H1 (cell line): ENCODE results near the gene BOD1L2. TPM values are rescaled to one million over a fixed set of nuclear protein-coding genes. Genes with fewer than 3 reads are reported as not detected.

Experiments
- CTCF ChIA-PET: fragments of 300-600 bp; sonication (Branson Sonifier 250); formaldehyde crosslinking; loops from one replicate; lab custom pipeline; 2021; ENCODE audit not compliant: partially characterized antibody; lab: Charles Lee
- POLR2A ChIA-PET: fragments of 300-600 bp; sonication (Branson Sonifier 250); formaldehyde crosslinking; loops from one replicate; lab custom pipeline; 2021; ENCODE audit warnings: inconsistent platforms; ENCODE audit not compliant: partially characterized antibody; lab: Charles Lee
- DNase-seq, 2 experiments: peaks; one replicate each; pipeline versions ENCODE4 v3.0.0 to v3.0.0-alpha.2; 2010 to 2022; ENCODE audit warnings: low spot score in 2 of 2, low read depth in 1 of 2, mixed read lengths in 1 of 2
- FAIRE-seq: peaks from 2 replicates; lab custom pipeline; 2011; peaks lifted over from hg19 to GRCh38; lab: Jason Lieb, UNC
- H2AFZ ChIP-seq: 2 replicates; pipeline ENCODE4 v1.8.1; 2012; ENCODE audit warnings: low read length, inconsistent platforms
- H2AK5ac ChIP-seq: 2 replicates; pipeline ENCODE4 v1.6.1; 2013; ENCODE audit warnings: low read depth, low read length
- H2BK120ac ChIP-seq: replicated peaks from 2 replicates; pipeline ENCODE3; 2013; ENCODE audit warnings: low read depth, low read length, inconsistent platforms
- H2BK12ac ChIP-seq: 2 replicates; pipeline ENCODE4 v1.6.1; 2013; ENCODE audit warnings: low read depth, low read length
- H2BK15ac ChIP-seq: 2 replicates; pipeline ENCODE4 v1.6.1; 2013; ENCODE audit warnings: low read length
- H2BK20ac ChIP-seq: 2 replicates; pipeline ENCODE4 v1.6.1; 2013; ENCODE audit warnings: low read length
- H2BK5ac ChIP-seq: 2 replicates; pipeline ENCODE4 v1.6.1; 2013; ENCODE audit warnings: low read depth, low read length
- H3K14ac ChIP-seq: 2 replicates; pipeline ENCODE4 v1.6.1; 2013; ENCODE audit warnings: inconsistent platforms; ENCODE audit not compliant: insufficient read length
- H3K18ac ChIP-seq: 2 replicates; pipeline ENCODE4 v1.6.1; 2013; ENCODE audit warnings: low read length; ENCODE audit errors: extremely low read depth
- H3K23ac ChIP-seq: 2 replicates; pipeline ENCODE4 v1.6.1; 2013; ENCODE audit warnings: inconsistent platforms; ENCODE audit not compliant: insufficient read length
- H3K23me2 ChIP-seq: 2 replicates; pipeline ENCODE4 v1.6.1; 2013; ENCODE audit warnings: low read depth, low read length
- H3K27ac ChIP-seq: 2 replicates; pipeline ENCODE4 v1.6.1; 2011; ENCODE audit warnings: low read depth, low read length, inconsistent platforms
- H3K27me3 ChIP-seq, 4 experiments: replicated peaks in 1 of 4; 1 replicate in 1 of 4; 2 replicates in 3 of 4; pipeline versions ENCODE4 v1.6.1 to v1.8.1; 2011 to 2013; ENCODE audit warnings: low read length in 3 of 4, mild to moderate bottlenecking in 3 of 4, inconsistent platforms in 2 of 4, mixed read lengths in 2 of 4, moderate library complexity in 1 of 4; ENCODE audit not compliant: control insufficient read depth in 3 of 4, insufficient read depth in 3 of 4; ENCODE audit errors: extremely low read depth in 1 of 4
- H3K36me3 ChIP-seq, 4 experiments: 2 replicates each; pipeline versions ENCODE4 v1.6.1 to v1.8.1; 2011 to 2013; ENCODE audit warnings: mild to moderate bottlenecking in 4 of 4, low read length in 3 of 4, moderate library complexity in 2 of 4, control low read depth in 1 of 4, inconsistent platforms in 1 of 4; ENCODE audit not compliant: insufficient read depth in 4 of 4, control insufficient read depth in 2 of 4
- H3K4ac ChIP-seq: replicated peaks from 2 replicates; pipeline ENCODE3; 2013; ENCODE audit warnings: low read length, low read depth, mixed read lengths, inconsistent platforms; ENCODE audit not compliant: insufficient read length
- H3K4me1 ChIP-seq, 4 experiments: replicated peaks in 1 of 4; 1 replicate in 1 of 4; 2 replicates in 3 of 4; pipeline versions ENCODE4 v1.6.1 to v1.8.1; 2011 to 2013; ENCODE audit warnings: low read length in 3 of 4, inconsistent platforms in 2 of 4, mixed read lengths in 1 of 4; ENCODE audit not compliant: insufficient read depth in 4 of 4, control insufficient read depth in 3 of 4
- H3K4me2 ChIP-seq, 2 experiments: 2 replicates each; pipeline versions ENCODE4 v1.6.1 to v1.8.1; 2011 to 2013; ENCODE audit warnings: low read depth in 2 of 2, low read length in 2 of 2, control low read depth in 1 of 2, inconsistent platforms in 1 of 2, mild to moderate bottlenecking in 1 of 2; ENCODE audit not compliant: insufficient read depth in 1 of 2
- H3K4me3 ChIP-seq, 4 experiments: fragments of 200-600, 300-600 bp in 1 of 4; sonication (generic), shearing (Covaris generic), sonication (Bioruptor Twin) in 1 of 4; 2 replicates each; pipeline versions ENCODE4 v1.5.1 to v1.8.1; 2011 to 2016; ENCODE audit warnings: low read length in 4 of 4, low read depth in 3 of 4, control low read depth in 2 of 4, inconsistent platforms in 2 of 4, mild to moderate bottlenecking in 2 of 4, mixed read lengths in 1 of 4, moderate library complexity in 1 of 4; ENCODE audit not compliant: insufficient read depth in 2 of 4; ENCODE audit errors: extremely low read depth in 1 of 4
- H3K56ac ChIP-seq: replicated peaks from 2 replicates; pipeline ENCODE3; 2013; ENCODE audit warnings: low read depth, mild to moderate bottlenecking, mixed read lengths, low read length, inconsistent platforms; ENCODE audit not compliant: insufficient read length
- H3K79me1 ChIP-seq: 2 replicates; pipeline ENCODE4 v1.6.1; 2013; ENCODE audit warnings: low read depth, low read length, control low read depth
- H3K79me2 ChIP-seq, 2 experiments: 2 replicates each; pipeline versions ENCODE4 v1.6.1 to v1.8.1; 2012 to 2013; ENCODE audit warnings: low read length in 2 of 2, mild to moderate bottlenecking in 2 of 2, inconsistent platforms in 1 of 2; ENCODE audit not compliant: insufficient read depth in 2 of 2, control insufficient read depth in 1 of 2
- H3K9ac ChIP-seq, 4 experiments: replicated peaks in 1 of 4; 1 replicate in 1 of 4; 2 replicates in 3 of 4; pipeline versions ENCODE4 v1.6.1 to v1.8.1; 2011 to 2013; ENCODE audit warnings: low read depth in 3 of 4, low read length in 3 of 4, control low read depth in 2 of 4, mild to moderate bottlenecking in 2 of 4, moderate library complexity in 2 of 4, inconsistent platforms in 1 of 4; ENCODE audit errors: extremely low read depth in 1 of 4
- H3K9me3 ChIP-seq, 2 experiments: 2 replicates each; pipeline versions ENCODE4 v1.6.1 to v1.8.1; 2012 to 2013; ENCODE audit warnings: mild to moderate bottlenecking in 2 of 2, moderate library complexity in 2 of 2, control low read depth in 1 of 2, inconsistent platforms in 1 of 2, low read depth in 1 of 2, low read length in 1 of 2, mixed read lengths in 1 of 2; ENCODE audit not compliant: insufficient read depth in 2 of 2
- H4K20me1 ChIP-seq, 2 experiments: replicated peaks in 1 of 2; 2 replicates each; pipeline versions ENCODE3 to v1.8.1; 2011 to 2013; ENCODE audit warnings: inconsistent platforms in 2 of 2, low read length in 2 of 2, mild to moderate bottlenecking in 1 of 2; ENCODE audit not compliant: insufficient read depth in 2 of 2, control insufficient read depth in 1 of 2
- H4K5ac ChIP-seq: 2 replicates; pipeline ENCODE4 v1.6.1; 2013; ENCODE audit warnings: low read length, low read depth, mixed read lengths, inconsistent platforms; ENCODE audit not compliant: insufficient read length
- H4K8ac ChIP-seq: 2 replicates; pipeline ENCODE4 v1.8.0; 2013; ENCODE audit warnings: mild to moderate bottlenecking, moderate library complexity, low read length, inconsistent platforms; ENCODE audit not compliant: insufficient read depth; ENCODE audit errors: extremely low read depth
- H4K91ac ChIP-seq: replicated peaks from 2 replicates; pipeline ENCODE3; 2013; ENCODE audit warnings: low read length, mixed read lengths, inconsistent platforms; ENCODE audit not compliant: insufficient read length
- BCL11A ChIP-seq, 2 experiments: IDR thresholded peaks; one replicate each; pipeline ENCODE4 v1.6.1; 2011; ENCODE audit warnings: low read depth in 2 of 2, low read length in 2 of 2, mild to moderate bottlenecking in 2 of 2
- BRCA1 ChIP-seq: IDR thresholded peaks from 2 replicates; pipeline ENCODE4 v1.6.1; 2012; ENCODE audit warnings: low read depth, low read length, improper control_type of control experiment
- CREB1 ChIP-seq: IDR thresholded peaks from 2 replicates; pipeline ENCODE4 v1.6.1; 2012; ENCODE audit warnings: inconsistent platforms
- EGR1 ChIP-seq: IDR thresholded peaks from 2 replicates; pipeline ENCODE4 v1.6.1; 2011; ENCODE audit warnings: low read depth, low read length, borderline replicate concordance
- EP300 ChIP-seq, 2 experiments: IDR thresholded peaks; 1 replicate in 1 of 2; 2 replicates in 1 of 2; pipeline ENCODE4 v1.6.1; 2011 to 2012; ENCODE audit warnings: low read depth in 2 of 2, low read length in 2 of 2, mild to moderate bottlenecking in 2 of 2, borderline replicate concordance in 1 of 2, inconsistent platforms in 1 of 2, moderate library complexity in 1 of 2
- FOSL1 ChIP-seq: IDR thresholded peaks from 2 replicates; pipeline ENCODE4 v1.6.1; 2011; ENCODE audit warnings: mild to moderate bottlenecking, low read depth, low read length, moderate library complexity; ENCODE audit not compliant: insufficient read depth
- HDAC6 ChIP-seq: IDR thresholded peaks from one replicate; pipeline ENCODE4 v1.7.1; 2012; ENCODE audit warnings: low read depth, mild to moderate bottlenecking, inconsistent platforms, low read length, moderate library complexity
- POLR2AphosphoS5 ChIP-seq: IDR thresholded peaks from 2 replicates; pipeline ENCODE4 v1.6.1; 2011; ENCODE audit warnings: low read depth, low read length
- RFX5 ChIP-seq: IDR thresholded peaks from 2 replicates; pipeline ENCODE4 v1.6.1; 2011; ENCODE audit warnings: low read depth, low read length, improper control_type of control experiment, borderline replicate concordance
- TCF12 ChIP-seq: IDR thresholded peaks from 2 replicates; pipeline ENCODE4 v1.6.1; 2011; ENCODE audit warnings: low read depth, mild to moderate bottlenecking, low read length
- ZNF274 ChIP-seq: IDR thresholded peaks from 2 replicates; pipeline ENCODE4 v1.7.0; 2012; ENCODE audit warnings: low read length, borderline replicate concordance; ENCODE audit errors: extremely low read depth
- WGBS, 2 experiments: shearing (Covaris generic) in 1 of 2; methylation state at CpG; one replicate each; pipeline versions ENCODE4 v1.1.6 to v1.1.7; 2013 to 2015; ENCODE audit warnings: low lambda C conversion rate in 2 of 2, mixed read lengths in 2 of 2, inconsistent platforms in 1 of 2, low coverage in 1 of 2, missing lambda C conversion rate in 1 of 2; ENCODE audit not compliant: insufficient replicate concordance in 2 of 2, insufficient coverage in 1 of 2, insufficient read length in 1 of 2; ENCODE audit errors: extremely low coverage in 1 of 2, missing lambda C conversion rate in 1 of 2; 5-methylcytosine and 5-hydroxymethylcytosine counted together
- polyA plus RNA-seq, 7 experiments: library from polyadenylated mRNA; depleted of rRNA in 3 of 7; stranded (reverse) in 5 of 7; unstranded in 2 of 7; fragments of >200 nt in 5 of 7; fragments of 200-250 nt in 2 of 7; gene quantifications; 1 replicate in 5 of 7; 2 replicates in 1 of 7; 4 replicates in 1 of 7; pipeline versions ENCODE4 v1.2.1 to v1.2.3, GENCODE V29; 2011 to 2013; ENCODE audit warnings: missing spikeins in 2 of 7, mixed read lengths in 2 of 7
- total RNA-seq: library from RNA; stranded (reverse); fragmentation: NEBNext Ultra II Directional; extraction: Animal tissue kit (Norgen Biotek cat#: 25700); gene quantifications from 2 replicates; pipeline ENCODE4 v1.2.1, GENCODE V29; 2021
- TF ChIP-seq, protein P1 (sequence below): IDR thresholded peaks from 2 replicates; pipeline ENCODE4 v1.6.1; 2012; ENCODE audit warnings: low read length, inconsistent platforms

The BOD1L2 gene
- total and polyA plus RNA-seq, 2 of the 8 experiments (the other 6 are each of a cell fraction or from before 2014, with no cell fraction given), result not detected

DNA sequence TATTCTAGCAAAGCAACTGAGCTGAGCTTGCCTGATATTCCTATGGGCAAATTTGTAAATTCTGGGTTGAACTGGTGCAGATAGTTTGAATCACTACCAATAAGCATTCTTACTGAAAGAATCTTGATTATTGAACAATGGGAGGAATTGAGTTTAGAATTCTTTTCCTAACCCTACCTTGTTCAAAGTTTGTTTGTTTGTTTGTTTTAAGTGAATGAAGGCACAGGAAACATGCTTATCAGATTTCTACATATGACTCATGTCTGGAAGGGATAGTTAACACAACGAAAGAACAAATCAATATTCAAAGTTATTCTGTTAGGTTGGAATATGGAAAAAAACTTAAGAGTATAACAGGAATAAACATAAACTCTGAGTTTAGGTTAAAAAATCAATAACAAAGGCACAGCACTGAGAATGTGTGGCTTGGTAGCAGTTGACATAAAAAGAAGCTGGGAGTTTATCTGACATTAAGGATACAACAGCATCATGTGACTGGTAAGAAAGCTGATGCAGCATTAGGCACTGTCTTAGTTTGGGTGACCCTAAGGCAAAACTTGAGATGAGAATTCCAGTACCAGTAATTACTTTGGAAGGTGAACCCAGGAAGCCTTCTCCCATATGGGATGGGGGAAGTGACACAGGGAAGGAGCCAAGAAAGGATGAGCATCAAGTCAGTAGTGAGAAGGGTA is 20.9 kb downstream of the BOD1L2 start:
- DNase-seq (no peak), FAIRE-seq (no peak)
- H3K14ac ChIP-seq, result no peak overlapping the region
- CTCF ChIA-PET, result no interaction called here
- no peaks in the 10 kb centered on the region for H3K9me3 ChIP-seq
- H3K79me1 ChIP-seq, result no peaks in the 10 kb centered on the region
- H2BK15ac ChIP-seq, result no peak overlapping the region
- H3K56ac ChIP-seq, result no peak overlapping the region
- WGBS, 2 experiments, result 91% methylated on average over 1 of the region's 1 CpG; no CpG with 5 or more reads in 1 of the 2 experiments
- no peak overlapping the region for H3K23ac ChIP-seq
- H3K23me2 ChIP-seq, result no peaks in the 10 kb centered on the region
- no peak overlapping the region for H4K5ac ChIP-seq
- H2BK20ac ChIP-seq, result no peak overlapping the region
- no peaks in the 10 kb centered on the region for H3K79me2 ChIP-seq
- no peak overlapping the region for H3K9ac ChIP-seq
- no peak overlapping the region for H3K4me2 ChIP-seq
- H2AFZ ChIP-seq, result no peak overlapping the region
- H2AK5ac ChIP-seq, result no peak overlapping the region
- no peak overlapping the region for H3K4ac ChIP-seq
- no peak overlapping the region for H2BK120ac ChIP-seq
- H4K91ac ChIP-seq, result no peak overlapping the region
- H3K4me3 ChIP-seq, result no peak overlapping the region
- no peak overlapping the region for H3K18ac ChIP-seq
- no peak overlapping the region for H3K27ac ChIP-seq
- no peak overlapping the region for H4K8ac ChIP-seq
- H3K4me1 ChIP-seq, result no peaks in the 10 kb centered on the region
- no peaks in the 10 kb centered on the region for H4K20me1 ChIP-seq
- POLR2A ChIA-PET, result no interaction called here
- no peaks in the 10 kb centered on the region for H3K36me3 ChIP-seq
- no peak overlapping the region for H2BK12ac ChIP-seq
- H2BK5ac ChIP-seq, result no peak overlapping the region
- H3K27me3 ChIP-seq, result no peaks in the 10 kb centered on the region
- no peak for TF ChIP-seq BCL11A (IDR thresholded peaks at IDR 0.05; ENCODE audit: low read depth in 2 of 2, low read length in 2 of 2)
- TF ChIP-seq TCF12, result no peak
- TF ChIP-seq, protein P1, sequence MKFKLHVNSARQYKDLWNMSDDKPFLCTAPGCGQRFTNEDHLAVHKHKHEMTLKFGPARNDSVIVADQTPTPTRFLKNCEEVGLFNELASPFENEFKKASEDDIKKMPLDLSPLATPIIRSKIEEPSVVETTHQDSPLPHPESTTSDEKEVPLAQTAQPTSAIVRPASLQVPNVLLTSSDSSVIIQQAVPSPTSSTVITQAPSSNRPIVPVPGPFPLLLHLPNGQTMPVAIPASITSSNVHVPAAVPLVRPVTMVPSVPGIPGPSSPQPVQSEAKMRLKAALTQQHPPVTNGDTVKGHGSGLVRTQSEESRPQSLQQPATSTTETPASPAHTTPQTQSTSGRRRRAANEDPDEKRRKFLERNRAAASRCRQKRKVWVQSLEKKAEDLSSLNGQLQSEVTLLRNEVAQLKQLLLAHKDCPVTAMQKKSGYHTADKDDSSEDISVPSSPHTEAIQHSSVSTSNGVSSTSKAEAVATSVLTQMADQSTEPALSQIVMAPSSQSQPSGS, result no peak
- TF ChIP-seq ZNF274, result no peak
- no peak for TF ChIP-seq HDAC6
- TF ChIP-seq RFX5, result no peak
- TF ChIP-seq CREB1, result no peak
- no peak for TF ChIP-seq EGR1
- TF ChIP-seq EP300 (IDR thresholded peaks at IDR 0.05; ENCODE audit: borderline replicate concordance in 1 of 2, low read depth in 2 of 2, low read length in 2 of 2), result no peak
- no peak for TF ChIP-seq FOSL1
- TF ChIP-seq POLR2AphosphoS5, result no peak
- no peak for TF ChIP-seq BRCA1
